CD4-positive, alpha-beta memory T cell (primary cell): Measurements from ENCODE around the gene MED13L. TPM values are rescaled to one million over a fixed set of nuclear protein-coding genes. Genes with fewer than 3 reads are reported as not detected.

Experiments used
- CTCF ChIA-PET: fragments of 350-600 bp; sonication (Branson Sonifier 250); formaldehyde crosslinking; loops from one replicate; lab custom pipeline; 2021; ENCODE audit warnings: inconsistent platforms; ENCODE audit not compliant: partially characterized antibody; lab: Charles Lee
- POLR2A ChIA-PET: fragments of 350-600 bp; sonication (Branson Sonifier 250); formaldehyde crosslinking; loops from one replicate; lab custom pipeline; 2021; ENCODE audit not compliant: partially characterized antibody; lab: Charles Lee
- DNase-seq, 5 donors: peaks; one replicate each; pipeline versions ENCODE4 v3.0.0 to v3.0.0-alpha.2; 2020 to 2022; ENCODE audit warnings: mixed read lengths in 1 of 5
- H3K27ac ChIP-seq: one replicate; pipeline ENCODE4 v1.7.0; 2013; ENCODE audit warnings: low read depth, low read length
- H3K27me3 ChIP-seq: 2 replicates; pipeline ENCODE4 v1.7.0; 2013; ENCODE audit warnings: mild to moderate bottlenecking, low read length, moderate library complexity; ENCODE audit not compliant: insufficient read depth
- H3K36me3 ChIP-seq: 2 replicates; pipeline ENCODE4 v1.7.0; 2013; ENCODE audit warnings: mild to moderate bottlenecking, low read length, moderate library complexity; ENCODE audit not compliant: insufficient read depth
- H3K4me1 ChIP-seq: 2 replicates; pipeline ENCODE4 v1.7.0; 2013; ENCODE audit warnings: mild to moderate bottlenecking, low read length, moderate library complexity; ENCODE audit not compliant: insufficient read depth
- H3K4me3 ChIP-seq, 2 donors: one replicate each; pipeline ENCODE4 v1.7.0; 2013; ENCODE audit warnings: low read length in 2 of 2, mild to moderate bottlenecking in 1 of 2
- H3K9me3 ChIP-seq, 2 donors: one replicate each; pipeline ENCODE4 v1.7.0; 2013; ENCODE audit warnings: low read length in 2 of 2, control low read depth in 1 of 2; ENCODE audit not compliant: control insufficient read depth in 1 of 2
- H3K27ac Mint-ChIP-seq, 7 donors: one replicate each; pipeline ENCODE4 v1.8.0; 2020 to 2021; ENCODE audit warnings: mixed read lengths in 7 of 7, mild to moderate bottlenecking in 6 of 7, inconsistent platforms in 3 of 7, moderate library complexity in 3 of 7
- H3K27me3 Mint-ChIP-seq, 2 donors: one replicate each; pipeline ENCODE4 v1.8.0; 2020 to 2021; ENCODE audit warnings: mixed read lengths in 2 of 2
- H3K36me3 Mint-ChIP-seq, 2 donors: one replicate each; pipeline ENCODE4 v1.8.0; 2020 to 2021; ENCODE audit warnings: mixed read lengths in 2 of 2, inconsistent platforms in 1 of 2, mild to moderate bottlenecking in 1 of 2
- H3K4me1 Mint-ChIP-seq, 4 donors: one replicate each; pipeline ENCODE4 v1.8.0; 2020 to 2021; ENCODE audit warnings: mixed read lengths in 4 of 4, mild to moderate bottlenecking in 1 of 4
- H3K4me3 Mint-ChIP-seq, 8 donors: one replicate each; pipeline ENCODE4 v1.8.0; 2020 to 2021; ENCODE audit warnings: mixed read lengths in 8 of 8, mild to moderate bottlenecking in 7 of 8, moderate library complexity in 6 of 8, inconsistent platforms in 3 of 8
- H3K9me3 Mint-ChIP-seq, 8 donors: one replicate each; pipeline ENCODE4 v1.8.0; 2020 to 2021; ENCODE audit warnings: mixed read lengths in 8 of 8, mild to moderate bottlenecking in 5 of 8, inconsistent platforms in 3 of 8, moderate library complexity in 1 of 8
- intact Hi-C: fragments of 100-400 bp; cut with micrococcal nuclease; formaldehyde crosslinking; loops from one replicate; pipeline ENCODE4 v1.15.1; 2023
- polyA plus RNA-seq, 2 donors: library from polyadenylated mRNA; unstranded; fragments of 300-500 nt; fragmentation: Illumina TruSeq; gene quantifications; one replicate each; pipeline ENCODE4 v1.2.3, GENCODE V29; 2021
- total RNA-seq, 2 experiments: library from RNA; stranded (reverse); gene quantifications; one replicate each; pipeline ENCODE4 v1.2.3, GENCODE V29; 2021

MED13L gene
- total and polyA plus RNA-seq, 4 experiments from 2014 or later, result 3.8 to 156 (median 81.1) TPM

DNA sequence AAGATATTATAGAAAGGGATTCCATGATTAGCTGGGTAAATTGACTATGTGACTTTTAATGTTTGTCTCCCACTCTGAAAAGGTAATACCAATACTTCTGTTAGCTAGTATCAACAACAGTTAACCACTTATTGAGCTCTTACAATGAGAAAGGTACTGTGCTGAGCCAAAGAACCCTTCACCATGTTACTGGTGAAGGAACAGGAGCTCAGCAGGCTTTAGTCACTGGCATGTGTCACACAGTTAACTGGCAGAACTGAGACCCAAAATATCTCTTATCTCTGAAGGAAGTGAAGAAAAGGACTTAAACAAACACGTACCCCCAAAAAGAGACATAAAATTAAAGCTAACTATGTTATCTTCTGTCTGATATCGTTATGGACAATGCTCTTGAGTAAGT is 170.6 kb downstream of the MED13L start:
- Histone ChIP-seq H3K4me1 (no peaks in the 10 kb centered on the region), H3K4me3 (no peak overlapping the region), H3K9me3 (no peaks in the 10 kb centered on the region), H3K27me3 (no peaks in the 10 kb centered on the region), H3K36me3 (no peaks in the 10 kb centered on the region), H3K27ac (no peak overlapping the region)
- Mint-ChIP-seq H3K9me3 (peaks cover 0 to 2% (median 0%) of the 10 kb centered on the region in 8 donors), H3K36me3 (peaks cover 23 to 36% of the 10 kb centered on the region in 2 donors), H3K4me3 (no peak overlapping the region), H3K4me1 (peaks cover 9 to 22% (median 15%) of the 10 kb centered on the region in 4 donors), H3K27ac (peak overlapping the region in 1 of 7 donors; percentile 64), H3K27me3 (no peaks in the 10 kb centered on the region)
- POLR2A ChIA-PET, result interaction anchor here (0.6 kb wide), 1 partner anchor 53 kb away, joined by 3 read pairs; no protein-coding TSS in a partner anchor
- intact Hi-C loops, result no loop called here
- CTCF ChIA-PET, result interaction anchor here (1.7 kb wide), 1 partner anchor 15 kb away, joined by 4 read pairs; no protein-coding TSS in a partner anchor
- DNase-seq, result no peak

GRCh38 chr12:116104167-116104767 is 173.2 kb downstream of the MED13L start:
- H3K27me3 Mint-ChIP-seq, result no peaks in the 10 kb centered on the region

DNA sequence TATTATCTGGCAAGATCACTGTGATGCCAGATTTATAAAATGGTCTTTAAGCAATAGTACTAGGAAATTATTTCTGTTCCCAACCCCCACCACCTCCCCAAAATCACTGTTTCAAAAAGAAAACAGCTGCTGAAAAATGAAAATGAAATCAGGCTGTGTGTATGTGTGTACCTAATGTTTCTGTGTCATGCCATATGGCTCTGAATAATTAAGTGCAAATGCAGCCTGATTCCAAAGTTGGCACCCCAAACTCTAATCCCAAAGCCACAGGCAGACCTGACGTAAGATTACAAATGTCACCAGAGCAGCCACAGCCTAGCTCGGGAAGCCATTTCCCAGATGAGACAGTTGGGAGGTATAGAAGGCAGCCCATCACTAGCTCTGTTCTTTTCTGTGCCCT is 175.5 kb downstream of the MED13L start:
- Mint-ChIP-seq H3K27ac (peak overlapping the region in 1 of 7 donors; percentile 38), H3K4me1 (peaks cover 22 to 40% (median 31%) of the 10 kb centered on the region in 4 donors), H3K36me3 (peaks cover 17 to 26% of the 10 kb centered on the region in 2 donors), H3K27me3 (no peaks in the 10 kb centered on the region), H3K4me3 (no peak overlapping the region), H3K9me3 (peaks cover 0 to 2% (median 0%) of the 10 kb centered on the region in 8 donors)
- Histone ChIP-seq H3K4me3 (no peak overlapping the region), H3K36me3 (no peaks in the 10 kb centered on the region), H3K9me3 (no peaks in the 10 kb centered on the region), H3K4me1 (peaks cover 5% of the 10 kb centered on the region), H3K27ac (no peak overlapping the region), H3K27me3 (no peaks in the 10 kb centered on the region)
- CTCF ChIA-PET, result no interaction called here
- intact Hi-C loops, result no loop called here
- DNase-seq, result no peak
- POLR2A ChIA-PET, result no interaction called here

More at GRCh38 chr12:116104167-116104767, 173.2 kb downstream of the MED13L start:
- H3K36me3 ChIP-seq, result no peaks in the 10 kb centered on the region
- no peaks in the 10 kb centered on the region for H3K27me3 ChIP-seq
- H3K9me3 ChIP-seq, result no peaks in the 10 kb centered on the region
- no peak for DNase-seq
- H3K4me1 ChIP-seq, result peaks cover 5% of the 10 kb centered on the region
- POLR2A ChIA-PET, result no interaction called here
- Mint-ChIP-seq H3K4me3 (no peak overlapping the region), H3K4me1 (peaks cover 20 to 39% (median 26%) of the 10 kb centered on the region in 4 donors), H3K27ac (no peak overlapping the region), H3K9me3 (peaks cover 0 to 2% (median 0%) of the 10 kb centered on the region in 8 donors), H3K36me3 (peaks cover 21 to 31% of the 10 kb centered on the region in 2 donors)
- H3K4me3 ChIP-seq, result no peak overlapping the region
- H3K27ac ChIP-seq, result no peak overlapping the region
- intact Hi-C loops, result no loop called here
- CTCF ChIA-PET, result no interaction called here

DNA sequence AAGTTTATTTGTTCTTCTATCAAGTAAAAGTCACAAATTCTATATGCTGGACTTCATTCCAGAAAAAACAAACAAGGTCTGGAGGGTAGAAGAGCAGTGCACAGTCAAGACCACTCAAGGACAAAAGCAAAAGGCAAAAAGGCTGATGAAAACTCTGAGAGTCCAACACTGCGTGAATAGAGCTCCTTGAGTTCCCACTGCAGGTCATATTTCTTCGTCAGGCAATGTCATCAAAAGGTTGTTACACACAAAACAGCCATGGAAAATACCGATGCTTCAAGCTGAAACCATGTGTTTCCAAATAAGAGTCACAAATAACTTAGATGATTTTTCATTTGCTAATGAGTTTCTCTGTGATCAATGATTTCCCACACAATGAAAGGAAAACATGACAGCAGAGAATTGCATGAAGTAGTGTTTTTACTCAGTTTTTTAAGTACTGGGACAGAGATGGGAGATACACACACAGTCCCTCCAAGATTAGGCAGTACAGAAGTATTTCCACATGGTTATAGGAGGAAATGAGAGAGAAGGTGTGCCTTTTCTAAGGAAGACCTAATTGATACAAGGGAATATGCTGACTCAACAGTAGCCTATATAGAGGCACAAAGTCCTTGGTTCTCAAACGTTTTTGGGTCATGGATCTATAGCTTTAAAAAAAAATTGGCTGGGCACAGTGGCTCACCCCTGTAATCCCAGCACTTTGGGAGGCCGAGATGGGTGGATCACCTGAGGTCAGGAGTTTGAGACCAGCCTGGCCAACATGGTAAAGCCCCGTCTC is 177.7 kb downstream of the MED13L start:
- ChIA-PET CTCF (no interaction called here), POLR2A (no interaction called here)
- no peaks in the 10 kb centered on the region for H3K27me3 ChIP-seq
- Mint-ChIP-seq H3K4me1 (peaks cover 19 to 33% (median 26%) of the 10 kb centered on the region in 4 donors), H3K27me3 (no peaks in the 10 kb centered on the region), H3K4me3 (no peak overlapping the region), H3K27ac (peak overlapping the region in 2 of 7 donors; percentile 27 to 44), H3K9me3 (no peaks in the 10 kb centered on the region), H3K36me3 (peaks cover 13 to 15% of the 10 kb centered on the region in 2 donors)
- H3K4me3 ChIP-seq, result no peak overlapping the region
- no peaks in the 10 kb centered on the region for H3K9me3 ChIP-seq
- DNase-seq, result no peak
- H3K4me1 ChIP-seq, result peaks cover 5% of the 10 kb centered on the region
- intact Hi-C loops, result no loop called here
- peaks cover 4% of the 10 kb centered on the region for H3K36me3 ChIP-seq
- H3K27ac ChIP-seq, result no peak overlapping the region

DNA sequence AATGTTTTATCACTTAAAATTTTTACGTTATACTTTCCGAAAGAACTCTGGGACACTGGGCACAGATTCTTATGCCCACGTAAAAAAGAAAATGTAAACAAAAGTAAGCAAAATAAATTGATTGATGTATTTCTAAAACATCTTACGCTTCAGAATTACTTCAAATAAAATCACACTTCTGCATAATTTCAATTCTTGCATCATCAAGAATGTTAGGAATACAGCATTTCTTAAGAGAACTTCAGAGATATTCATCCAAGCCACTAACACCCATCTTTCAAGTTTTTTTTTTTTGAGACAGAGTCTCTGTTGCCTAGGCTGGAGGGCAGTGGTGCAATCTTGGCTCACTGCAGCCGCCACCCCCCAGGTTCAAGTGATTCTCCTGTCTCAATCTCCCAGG is 180.6 kb downstream of the MED13L start:
- Mint-ChIP-seq H3K4me3 (no peak overlapping the region), H3K36me3 (peaks cover 17 to 19% of the 10 kb centered on the region in 2 donors)
- POLR2A ChIA-PET, result no interaction called here

GRCh38 chr12:116094475-116094874 is 183.0 kb downstream of the MED13L start:
- Histone ChIP-seq H3K27ac (no peak overlapping the region), H3K9me3 (no peaks in the 10 kb centered on the region), H3K4me3 (no peak overlapping the region), H3K36me3 (peaks cover 4% of the 10 kb centered on the region), H3K27me3 (no peaks in the 10 kb centered on the region), H3K4me1 (no peaks in the 10 kb centered on the region)
- intact Hi-C loops, result no loop called here
- Mint-ChIP-seq H3K27ac (no peak overlapping the region), H3K36me3 (peaks cover 22% of the 10 kb centered on the region in 2 donors), H3K9me3 (no peaks in the 10 kb centered on the region), H3K4me3 (no peak overlapping the region), H3K27me3 (no peaks in the 10 kb centered on the region), H3K4me1 (peaks cover 18 to 34% (median 27%) of the 10 kb centered on the region in 4 donors)
- ChIA-PET POLR2A (no interaction called here), CTCF (no interaction called here)
- DNase-seq, result no peak

More for the DNA sequence above, 180.6 kb downstream of the MED13L start:
- no peak for DNase-seq
- H3K9me3 ChIP-seq, result no peaks in the 10 kb centered on the region
- H3K27ac Mint-ChIP-seq, result no peak overlapping the region
- no peak overlapping the region for H3K4me3 ChIP-seq
- H3K27me3 ChIP-seq, result no peaks in the 10 kb centered on the region
- no peaks in the 10 kb centered on the region for H3K9me3 Mint-ChIP-seq
- intact Hi-C loops, result no loop called here
- H3K4me1 ChIP-seq, result peaks cover 5% of the 10 kb centered on the region
- H3K27me3 Mint-ChIP-seq, result no peaks in the 10 kb centered on the region
- CTCF ChIA-PET, result interaction anchor here (0.7 to 1.0 kb wide), 2 partner anchors 9 to 45 kb away, joined by 3 read pairs; no protein-coding TSS in a partner anchor
- H3K4me1 Mint-ChIP-seq, result peaks cover 18 to 35% (median 29%) of the 10 kb centered on the region in 4 donors
- no peak overlapping the region for H3K27ac ChIP-seq
- peaks cover 4% of the 10 kb centered on the region for H3K36me3 ChIP-seq

- Histone ChIP-seq H3K9me3 (no peaks in the 10 kb centered on the region), H3K27ac (no peak overlapping the region), H3K27me3 (no peaks in the 10 kb centered on the region), H3K4me3 (no peak overlapping the region), H3K36me3 (peaks cover 4% of the 10 kb centered on the region), H3K4me1 (no peaks in the 10 kb centered on the region)
- ChIA-PET CTCF (interaction anchor here (1.3 kb wide), 1 partner anchor 94 kb away, joined by 3 read pairs; no protein-coding TSS in a partner anchor), POLR2A (no interaction called here)
- H3K4me3 Mint-ChIP-seq, result no peak overlapping the region
- H3K27ac Mint-ChIP-seq, result no peak overlapping the region
- peaks cover 17 to 32% (median 25%) of the 10 kb centered on the region in 4 donors for H3K4me1 Mint-ChIP-seq
- intact Hi-C loops, result no loop called here
- H3K27me3 Mint-ChIP-seq, result no peaks in the 10 kb centered on the region
- H3K36me3 Mint-ChIP-seq, result peaks cover 22 to 25% of the 10 kb centered on the region in 2 donors
- no peaks in the 10 kb centered on the region for H3K9me3 Mint-ChIP-seq
- DNase-seq, result no peak
These were observed 183.6 kb downstream of the MED13L start for GRCh38 chr12:116093915-116094314.
